Measurements from ENCODE around the gene TFB2M.

TFB2M gene

DNA sequence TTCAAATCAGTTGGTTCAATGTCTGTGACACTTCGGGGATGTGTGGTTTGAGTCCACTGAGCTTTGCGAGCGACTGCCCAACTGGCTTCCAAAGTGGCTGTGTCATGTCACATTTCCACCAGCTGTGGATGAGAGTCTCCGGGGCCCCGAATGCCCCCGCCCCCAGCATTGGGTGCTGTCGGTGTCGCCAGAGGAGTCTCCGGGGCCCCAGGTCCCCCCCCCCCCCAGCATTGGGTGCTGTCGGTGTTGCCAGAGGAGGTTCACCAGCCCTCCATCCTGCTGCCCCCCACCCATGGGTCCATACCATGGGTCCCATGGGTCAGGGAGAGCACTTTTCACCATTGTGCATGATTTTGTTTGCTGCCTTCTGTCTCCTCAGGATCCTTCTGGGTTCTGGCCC lies 49.9 kb downstream of the TFB2M start:
- DNase-seq (ENCODE audit: low read depth in 3 of 3, low spot score in 1 of 3), result no peak

DNA sequence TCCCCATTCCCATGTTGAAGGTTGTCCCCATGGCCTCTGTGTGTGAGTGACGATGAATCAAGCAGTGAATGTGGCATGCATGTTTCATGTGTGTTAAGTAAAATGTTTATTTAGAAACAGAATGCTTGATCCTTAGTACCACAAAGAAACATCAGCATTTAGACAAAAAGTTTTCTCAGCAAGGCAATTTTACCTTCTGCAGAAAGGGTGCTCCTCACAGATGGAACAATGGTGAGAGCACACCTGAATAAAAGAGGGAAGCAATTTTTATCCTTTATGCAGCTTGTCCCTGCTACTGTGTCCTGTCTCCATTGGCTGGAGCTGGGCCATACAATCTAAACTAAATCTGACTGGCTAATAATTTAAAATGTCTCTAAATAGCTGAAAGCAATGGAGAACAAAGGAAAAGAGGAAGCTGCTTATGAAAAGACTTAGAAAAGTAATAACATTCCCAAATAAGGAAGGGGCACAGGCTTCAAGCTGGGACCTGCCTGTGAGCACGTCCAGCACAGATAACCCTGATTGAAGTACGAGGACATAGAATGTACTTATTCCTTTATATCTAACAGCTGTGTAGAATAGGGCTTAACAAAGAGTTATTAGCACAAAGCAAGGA lies 50.6 kb downstream of the TFB2M start:
- no peak for DNase-seq (ENCODE audit: low read depth in 3 of 3, low spot score in 1 of 3)

DNA sequence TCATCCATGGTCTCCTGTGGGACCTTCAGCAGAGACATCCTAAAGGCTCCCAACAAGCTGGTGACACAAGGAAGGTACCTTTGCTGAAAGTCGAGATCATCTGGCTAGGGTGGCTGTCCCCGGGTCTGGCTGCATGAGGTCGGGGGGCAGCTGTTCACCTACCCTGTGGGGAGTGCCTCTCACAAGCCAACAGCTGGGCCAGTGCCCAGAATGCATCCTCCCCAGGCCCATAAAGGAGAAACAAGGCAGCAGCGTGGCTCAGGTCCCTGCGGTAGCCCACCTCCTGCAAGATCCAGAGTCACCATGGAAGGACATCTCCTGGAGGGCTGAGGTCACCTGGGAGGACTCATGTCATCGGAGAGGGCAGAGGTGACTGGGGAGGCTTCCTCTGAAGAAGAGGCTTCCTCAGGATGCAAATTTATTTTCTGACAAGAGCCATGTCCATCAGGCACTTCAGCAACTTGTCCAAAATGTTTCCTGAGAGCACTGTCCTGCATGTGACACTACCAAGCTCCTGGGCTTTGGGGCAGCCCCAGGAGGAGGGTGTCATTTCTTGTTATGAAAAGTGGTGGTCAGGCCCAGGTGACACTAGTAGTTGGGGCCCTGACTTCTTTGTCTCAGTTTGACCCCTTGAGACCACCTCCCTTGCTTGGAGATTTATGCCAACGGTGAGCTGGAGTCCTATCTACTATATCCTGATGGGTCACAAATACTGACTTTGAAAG lies 52.3 kb downstream of the TFB2M start:
- no peak for DNase-seq (ENCODE audit: low read depth in 3 of 3, low spot score in 1 of 3)

DNA sequence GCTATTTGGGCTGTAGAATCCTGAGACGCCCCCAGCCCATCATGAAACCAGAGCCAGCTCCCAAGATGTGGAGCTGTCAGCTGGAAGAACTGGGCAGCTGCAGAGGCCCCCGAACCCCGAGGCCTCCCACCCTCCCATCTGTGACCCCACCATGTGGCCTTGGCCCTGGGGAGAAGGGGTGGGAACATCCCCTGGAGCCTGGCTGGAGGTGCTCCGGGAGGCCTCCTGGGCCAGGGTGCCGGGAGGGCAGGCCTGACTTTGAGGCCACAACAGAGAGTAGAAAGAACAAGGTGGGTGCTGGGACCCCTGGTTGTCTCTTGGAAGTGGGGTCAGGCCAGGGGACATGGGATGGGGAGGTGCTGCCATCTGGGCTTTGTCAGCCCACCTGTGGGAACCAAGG lies 53.0 kb downstream of the TFB2M start:
- DNase-seq (ENCODE audit: low read depth in 3 of 3, low spot score in 1 of 3), result no peak

DNA sequence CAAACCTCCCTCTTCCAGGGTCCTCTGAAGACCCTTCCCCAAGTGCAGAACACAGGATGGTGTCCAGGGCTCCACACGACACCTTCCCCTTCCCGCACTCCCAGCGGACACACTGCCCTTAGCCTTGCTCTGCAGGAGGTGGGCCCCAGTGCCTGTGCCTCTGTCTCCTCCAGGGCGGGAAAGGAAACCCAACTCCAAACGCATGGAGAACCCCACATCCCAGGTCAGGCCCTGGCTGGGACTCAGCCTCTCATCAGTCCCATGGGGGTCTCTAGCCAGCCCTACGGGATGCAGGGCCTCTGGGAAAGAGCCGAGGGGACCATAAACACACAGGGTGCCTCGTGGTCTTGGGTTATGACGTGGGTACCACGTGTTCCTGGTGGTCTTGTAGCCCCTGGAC lies 53.4 kb downstream of the TFB2M start:
- DNase-seq (ENCODE audit: low read depth in 3 of 3, low spot score in 1 of 3), result no peak

DNA sequence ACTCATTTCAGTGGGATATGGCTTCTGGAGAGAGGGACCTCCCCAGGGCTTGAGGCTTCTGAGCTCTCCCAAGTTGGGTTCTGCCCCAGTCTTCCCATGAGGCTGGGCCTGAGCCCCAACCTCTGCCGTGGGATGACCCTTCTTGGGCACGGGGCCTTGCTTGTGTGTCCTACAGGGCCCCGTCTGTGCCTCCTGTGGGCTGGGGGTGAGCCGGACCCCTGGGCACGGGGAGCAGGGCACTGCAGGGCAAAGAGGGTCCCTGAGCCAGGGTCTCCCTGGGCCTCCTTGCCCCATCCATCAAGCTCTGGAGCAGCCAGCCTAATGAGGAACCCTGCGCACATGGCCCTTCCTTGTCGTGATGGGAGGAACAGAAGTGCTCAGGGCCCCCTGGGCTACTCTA lies 53.8 kb downstream of the TFB2M start:
- DNase-seq (ENCODE audit: low read depth in 3 of 3, low spot score in 1 of 3), result no peak

DNA sequence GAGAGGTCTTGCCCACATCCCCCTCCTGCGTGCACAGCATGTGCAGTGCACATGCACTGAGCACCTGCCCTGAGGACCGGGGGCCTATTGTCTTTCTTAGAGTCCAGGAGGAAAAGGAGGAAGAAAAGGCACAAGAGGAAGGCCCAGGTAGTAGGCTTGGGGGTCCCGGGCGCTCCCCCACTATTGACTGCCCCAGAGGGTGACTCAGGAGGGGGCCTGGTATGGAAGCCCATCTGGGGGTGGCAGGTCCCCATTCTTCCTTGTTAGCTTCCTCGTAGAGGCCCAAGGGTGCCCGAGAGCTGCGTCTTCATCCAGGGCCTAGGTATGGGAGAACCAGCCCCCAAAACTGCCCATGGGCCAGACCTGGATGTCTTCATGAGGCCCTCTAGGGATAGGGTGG lies 54.9 kb downstream of the TFB2M start:
- DNase-seq (ENCODE audit: low read depth in 3 of 3, low spot score in 1 of 3), result no peak

DNA sequence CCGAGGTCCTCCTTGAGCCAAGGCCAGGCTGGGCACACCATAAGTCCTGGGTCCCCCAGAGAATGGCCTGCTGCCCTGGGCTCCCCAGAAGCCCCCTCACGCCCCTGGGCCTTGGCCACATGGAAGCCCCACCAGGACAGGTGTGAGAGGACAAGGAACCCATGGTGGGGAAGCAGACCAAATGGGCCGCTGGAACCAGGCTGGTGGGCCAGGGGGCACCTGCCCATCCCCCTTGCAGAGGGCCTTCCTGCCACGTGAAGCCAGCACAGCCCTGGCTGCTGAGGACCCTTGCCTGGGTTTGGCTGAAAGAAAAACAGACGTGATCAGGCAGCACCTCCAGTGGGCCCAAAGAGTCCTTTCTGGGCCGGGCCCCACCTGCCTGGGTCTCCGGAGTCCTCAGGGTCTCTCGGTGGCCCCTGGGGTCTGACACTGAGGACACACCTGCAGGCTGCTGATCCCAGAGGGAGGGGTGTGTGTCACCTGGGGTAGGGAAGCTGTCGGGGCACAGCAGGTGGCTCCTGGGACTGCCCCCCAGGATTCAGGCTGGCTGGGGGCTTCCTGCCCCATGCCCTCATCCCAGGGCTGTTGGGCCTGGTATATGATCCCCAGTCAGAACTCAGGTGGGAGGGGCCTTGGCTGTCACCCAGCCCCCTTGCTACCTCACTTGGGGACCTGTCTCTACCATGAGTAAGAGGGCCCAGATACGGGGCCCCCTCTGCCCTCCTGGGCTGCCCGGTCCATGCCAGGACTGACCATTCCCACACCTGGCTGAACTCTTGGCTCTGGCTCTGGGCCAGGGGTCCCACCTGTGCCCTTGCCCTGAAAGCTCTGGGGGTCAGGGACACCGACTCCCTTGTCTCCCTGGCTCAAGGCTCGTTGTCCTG lies 55.7 kb downstream of the TFB2M start:
- DNase-seq (ENCODE audit: low read depth in 3 of 3, low spot score in 1 of 3), result no peak

DNA sequence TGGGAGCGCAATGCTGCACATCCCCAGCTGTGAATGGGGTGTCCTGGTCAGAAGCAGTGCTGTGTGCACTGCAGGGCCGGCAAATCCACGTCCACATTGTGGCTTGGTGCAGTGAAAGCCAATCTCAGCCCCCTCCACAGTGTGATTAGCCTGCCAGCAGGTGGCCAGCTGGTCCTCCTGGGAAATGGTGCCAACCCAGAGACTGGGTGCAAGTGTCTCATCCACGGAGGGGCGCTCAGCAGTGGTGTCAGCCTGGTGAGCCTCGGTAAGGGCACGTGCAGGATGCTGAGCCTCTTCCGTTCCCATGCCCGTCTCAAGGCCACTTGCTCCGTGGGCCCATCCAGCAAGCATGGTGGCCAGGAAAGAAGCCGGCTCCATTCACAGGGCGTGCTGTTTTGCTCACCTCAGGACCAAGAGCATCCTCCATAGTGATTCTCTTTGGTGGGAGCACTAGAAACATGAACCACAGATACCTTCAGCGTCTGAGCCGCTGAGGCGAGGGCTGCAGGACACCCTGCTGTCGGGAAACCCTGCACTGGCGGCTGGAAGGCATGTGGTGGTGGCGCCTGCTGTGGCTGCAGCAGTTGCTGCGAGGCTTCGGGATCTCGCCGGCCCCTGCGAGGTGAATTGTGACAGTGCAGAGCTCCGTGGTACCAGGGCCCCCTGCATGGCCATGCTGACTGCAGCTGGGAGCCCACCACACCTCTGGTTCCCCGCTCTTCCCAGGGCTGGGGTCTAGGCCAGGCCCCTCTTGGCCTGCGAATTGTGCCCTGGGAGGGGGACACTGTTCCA lies 57.0 kb downstream of the TFB2M start:
- no peak for DNase-seq (ENCODE audit: low read depth in 3 of 3, low spot score in 1 of 3)

DNA sequence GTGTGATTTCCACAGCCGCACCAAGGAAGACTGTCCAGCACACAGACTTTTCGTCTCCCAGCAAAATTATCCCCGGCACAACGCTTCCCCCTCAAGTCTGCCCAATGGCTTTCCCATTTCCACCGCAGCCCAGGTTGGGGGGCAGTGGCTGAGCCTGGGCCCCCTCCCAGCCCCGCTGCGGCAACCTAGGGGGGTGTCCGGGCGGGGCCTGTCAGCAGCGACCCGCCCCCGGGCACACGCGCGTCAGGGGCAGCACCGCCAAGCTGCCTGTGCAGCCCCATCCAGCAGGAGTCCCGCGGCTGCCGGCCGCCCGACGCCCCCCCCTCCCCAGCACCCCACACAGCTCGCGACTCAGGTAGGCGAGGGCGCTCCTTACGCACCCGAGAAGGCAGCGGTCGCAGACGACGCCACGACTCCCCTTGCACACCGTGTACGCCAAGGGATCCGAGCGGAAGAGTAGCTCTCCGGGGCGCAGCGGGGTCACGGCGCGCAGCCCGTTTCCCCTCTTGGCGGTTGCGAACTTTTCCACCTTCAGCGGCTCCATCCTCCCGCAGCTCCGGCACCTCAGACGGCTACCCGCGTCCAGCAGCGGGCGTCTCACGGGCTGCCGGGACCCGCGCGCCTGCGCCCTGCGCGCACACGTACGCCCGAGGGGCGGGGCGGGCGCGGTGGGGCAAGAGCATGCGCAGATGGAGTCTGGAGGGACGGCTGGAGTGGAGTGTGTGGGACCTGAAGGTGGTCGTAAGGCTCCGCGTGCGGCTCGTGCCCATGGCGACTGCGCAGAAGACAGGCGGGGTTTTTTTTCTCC lies 59.2 kb downstream of the TFB2M start, which contains the start of gene SMYD3:
TSS of gene SMYD3 (minus strand) at position 606 of the 808 bp plus-strand sequence.
- DNase-seq (ENCODE audit: low read depth in 3 of 3, low spot score in 1 of 3), result peak; percentile 46 to 57 (median 56)

DNA sequence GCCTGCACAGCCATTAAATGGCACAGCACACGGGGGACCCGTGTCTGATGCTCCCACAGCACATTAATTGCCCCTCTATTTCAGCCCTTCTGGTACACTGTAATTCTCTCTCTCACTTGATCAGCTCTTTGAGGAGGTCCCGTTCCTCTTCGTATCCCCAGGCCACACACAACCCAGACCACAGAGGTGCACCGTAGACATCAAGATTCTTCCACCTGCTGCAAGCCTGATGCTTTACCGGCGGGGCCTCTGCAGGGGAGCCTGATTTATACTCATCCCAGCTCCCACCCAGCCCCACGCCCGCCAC lies 59.7 kb downstream of the TFB2M start:
- no peak for DNase-seq (ENCODE audit: low read depth in 3 of 3, low spot score in 1 of 3)

DNA sequence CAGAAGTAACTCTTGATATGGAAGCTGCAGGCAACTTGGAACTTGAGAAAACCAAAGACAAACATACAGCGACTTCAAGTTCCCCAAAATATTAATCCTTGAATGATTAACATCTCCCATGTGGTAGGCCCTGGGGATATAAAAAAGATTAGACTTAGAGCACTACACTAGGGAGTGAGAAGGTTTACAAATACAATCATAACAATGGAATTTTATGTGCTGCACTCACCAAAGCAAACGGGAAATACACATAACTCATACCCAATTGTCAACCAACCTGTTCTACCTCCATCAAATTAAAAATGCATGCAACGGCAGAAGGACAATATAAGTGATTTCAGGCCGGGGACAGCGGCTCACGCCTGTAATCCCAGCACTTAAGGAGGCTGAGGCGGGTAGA lies 62.7 kb downstream of the TFB2M start:
- DNase-seq (ENCODE audit: low read depth in 3 of 3, low spot score in 1 of 3), result no peak

DNA sequence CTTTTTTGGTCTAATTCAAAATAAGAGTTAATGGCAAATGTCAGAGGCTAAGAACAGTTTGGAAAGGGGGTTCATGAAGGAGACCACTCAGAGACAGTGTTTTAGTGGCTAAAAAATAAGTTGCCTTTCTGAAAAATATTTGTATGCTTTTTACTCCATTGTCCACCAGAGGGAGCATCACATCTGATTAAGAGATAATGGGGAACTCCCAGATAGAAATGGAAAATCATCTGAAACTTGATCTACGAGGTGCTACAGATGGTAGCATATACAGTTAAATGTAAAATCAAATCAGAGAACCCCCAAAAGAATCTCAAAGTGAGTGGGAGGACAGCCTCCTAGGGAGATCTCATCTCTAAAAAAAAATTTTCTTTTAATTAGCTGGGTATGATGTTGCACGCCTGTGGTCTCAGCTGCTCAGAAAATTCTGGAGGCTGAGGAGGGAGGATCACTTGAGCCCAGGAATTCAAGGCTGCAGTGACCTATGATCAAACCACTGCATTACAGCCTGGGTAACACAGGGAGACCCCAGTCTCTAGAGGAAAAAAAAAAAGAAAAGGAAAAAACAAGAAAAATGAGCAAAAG lies 68.6 kb downstream of the TFB2M start:
- DNase-seq (ENCODE audit: low read depth in 3 of 3, low spot score in 1 of 3), result no peak

DNA sequence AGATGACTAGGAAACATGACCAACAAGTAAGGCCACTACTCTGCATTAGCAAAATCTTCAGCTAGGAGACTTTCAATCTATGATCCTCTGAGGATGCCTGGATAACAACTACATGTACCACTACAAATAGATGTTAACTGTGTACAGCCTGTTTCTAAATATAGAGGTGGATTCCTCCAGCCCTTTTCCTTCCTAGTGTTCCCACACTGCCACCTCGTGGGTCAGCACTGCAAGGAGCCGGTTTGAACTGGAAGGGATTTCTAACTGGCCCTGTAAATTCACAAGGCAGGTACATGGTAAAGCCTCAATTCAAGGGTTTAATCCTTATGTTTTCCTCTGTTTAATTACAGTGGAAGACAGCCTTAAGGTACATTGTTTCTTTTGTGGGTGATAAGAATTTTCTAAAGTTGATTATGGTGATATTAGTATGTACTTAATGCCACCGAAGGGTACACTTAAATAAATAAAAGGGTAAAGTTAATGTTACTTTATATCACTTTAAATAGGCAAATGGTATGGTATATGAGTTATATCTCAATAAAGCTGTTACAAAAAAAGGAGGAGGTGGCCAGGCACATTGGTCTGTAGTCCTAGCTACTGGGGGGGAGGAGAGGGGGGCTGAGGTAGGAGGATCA lies 73.3 kb downstream of the TFB2M start:
- DNase-seq (ENCODE audit: low read depth in 3 of 3, low spot score in 1 of 3), result peak in 1 of 3 donors; percentile 17

DNA sequence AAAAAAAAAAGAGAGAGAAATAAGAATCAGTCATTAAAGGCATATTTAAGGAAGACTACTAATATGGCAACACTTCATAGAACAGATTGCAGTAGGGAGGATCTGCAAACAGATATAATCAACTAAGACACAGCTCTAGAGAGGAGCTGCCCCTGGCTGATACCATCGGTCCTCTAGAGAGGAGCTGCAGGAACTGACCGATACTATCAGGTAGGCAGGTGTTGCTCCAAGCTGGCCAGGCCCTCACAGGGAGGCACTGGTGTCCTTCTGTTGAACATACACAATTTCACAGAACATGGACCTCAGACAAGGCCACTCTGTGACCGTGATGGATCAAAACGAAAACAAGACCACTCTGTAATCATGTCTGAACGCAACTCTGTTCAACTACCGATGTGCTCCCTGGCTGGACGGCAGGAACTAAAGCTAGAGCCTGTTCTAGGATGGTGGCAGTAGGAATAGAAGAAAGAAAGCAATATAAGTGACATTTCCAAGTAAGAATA lies 74.5 kb downstream of the TFB2M start:
- DNase-seq (ENCODE audit: low read depth in 3 of 3, low spot score in 1 of 3), result no peak

Measured in stimulated activated CD4-positive, alpha-beta T cell treated with anti-CD3 and anti-CD28 coated beads, TNF-alpha, amount 100 ng/mL, for 1 hour (primary cell).